MM.1S (cell line): Measurements from ENCODE around the gene PEX13.

Source experiments
- DNase-seq: peaks from one replicate; pipeline ENCODE4 v3.0.0-alpha.2; 2015
- H2AFZ ChIP-seq: fragments of 300-600 bp; sonication (generic); 2 replicates; pipeline ENCODE4 v1.6.0; 2016; ENCODE audit warnings: antibody characterized with exemption, low read length
- H3F3A ChIP-seq: fragments of 300-600 bp; sonication (generic); 2 replicates; pipeline ENCODE4 v1.6.1; 2016; ENCODE audit warnings: mild to moderate bottlenecking, antibody characterized with exemption, low read length, moderate library complexity, mixed read lengths; ENCODE audit not compliant: insufficient read depth
- H3K27ac ChIP-seq: fragments of 300-600 bp; sonication (generic); 2 replicates; pipeline ENCODE4 v1.5.1; 2016; ENCODE audit warnings: mild to moderate bottlenecking, low read length
- H3K27me3 ChIP-seq: fragments of 300-600 bp; sonication (generic); replicated peaks from 2 replicates; pipeline ENCODE4 v1.6.0; 2016; ENCODE audit warnings: low read length; ENCODE audit not compliant: insufficient read depth
- H3K36me3 ChIP-seq: fragments of 300-600 bp; sonication (generic); replicated peaks from 2 replicates; pipeline ENCODE4 v1.6.1; 2016; ENCODE audit warnings: mild to moderate bottlenecking, low read length, mixed read lengths; ENCODE audit not compliant: insufficient read depth
- H3K4me1 ChIP-seq: fragments of 300-600 bp; sonication (generic); 2 replicates; pipeline ENCODE4 v1.6.1; 2016; ENCODE audit warnings: low read length, mixed read lengths
- H3K4me2 ChIP-seq: fragments of 300-600 bp; sonication (generic); 2 replicates; pipeline ENCODE4 v1.6.0; 2016; ENCODE audit warnings: low read depth, low read length
- H3K4me3 ChIP-seq: fragments of 300-600 bp; sonication (generic); 2 replicates; pipeline ENCODE4 v1.5.1; 2016; ENCODE audit warnings: low read length, mixed read lengths
- H3K79me2 ChIP-seq: fragments of 300-600 bp; sonication (generic); 2 replicates; pipeline ENCODE4 v1.6.1; 2016; ENCODE audit warnings: mixed run types, low read length, mixed read lengths
- H3K9ac ChIP-seq: fragments of 300-600 bp; sonication (generic); 2 replicates; pipeline ENCODE4 v1.6.1; 2016; ENCODE audit warnings: low read length, mixed read lengths
- H3K9me2 ChIP-seq: fragments of 300-600 bp; sonication (generic); replicated peaks from 2 replicates; pipeline ENCODE4 v1.6.1; 2016; ENCODE audit warnings: mild to moderate bottlenecking, low read length, mixed read lengths; ENCODE audit not compliant: insufficient read depth
- H3K9me3 ChIP-seq: fragments of 300-600 bp; sonication (generic); replicated peaks from 2 replicates; pipeline ENCODE4 v1.6.1; 2016; ENCODE audit warnings: mild to moderate bottlenecking, low read length, mixed read lengths; ENCODE audit not compliant: insufficient read depth
- H4K20me1 ChIP-seq: fragments of 300-600 bp; sonication (generic); 2 replicates; pipeline ENCODE4 v1.6.1; 2016; ENCODE audit warnings: mild to moderate bottlenecking, low read length, moderate library complexity, mixed read lengths; ENCODE audit not compliant: insufficient read depth
- EZH2 ChIP-seq: fragments of 300-600 bp; sonication (generic); optimal IDR thresholded peaks from 2 replicates; pipeline ENCODE3; 2017; ENCODE audit warnings: low read depth, mild to moderate bottlenecking, antibody characterized with exemption, low read length, mixed read lengths
- EZH2phosphoT487 ChIP-seq: fragments of 300-600 bp; sonication (generic); IDR thresholded peaks from 2 replicates; pipeline ENCODE4 v1.6.1; 2018; ENCODE audit warnings: antibody characterized with exemption, low read length
- TF ChIP-seq, protein P1 (sequence below): fragments of 300-600 bp; sonication (generic); IDR thresholded peaks from 2 replicates; pipeline ENCODE4 v1.5.1; 2016; ENCODE audit warnings: antibody characterized with exemption, low read length, mixed read lengths

The PEX13 gene

GRCh38 chr2:60974652-60975051 is 42.9 kb upstream of the PEX13 start:
- Histone ChIP-seq H4K20me1 (no peaks in the 10 kb centered on the region), H3K4me1 (no peaks in the 10 kb centered on the region), H3K9me3 (no peaks in the 10 kb centered on the region), H3K27me3 (no peaks in the 10 kb centered on the region), H3K4me2 (no peak overlapping the region), H3K9ac (no peak overlapping the region), H3F3A (0 out of 2 replicates have a peak, but pooled peaks cover 3% of the 10 kb centered on the region), H2AFZ (no peak overlapping the region), H3K36me3 (no peaks in the 10 kb centered on the region), H3K4me3 (no peak overlapping the region), H3K9me2 (no peaks in the 10 kb centered on the region), H3K79me2 (no peaks in the 10 kb centered on the region), H3K27ac (no peak overlapping the region)
- TF ChIP-seq EZH2phosphoT487 = no peak
- TF ChIP-seq, protein P1, sequence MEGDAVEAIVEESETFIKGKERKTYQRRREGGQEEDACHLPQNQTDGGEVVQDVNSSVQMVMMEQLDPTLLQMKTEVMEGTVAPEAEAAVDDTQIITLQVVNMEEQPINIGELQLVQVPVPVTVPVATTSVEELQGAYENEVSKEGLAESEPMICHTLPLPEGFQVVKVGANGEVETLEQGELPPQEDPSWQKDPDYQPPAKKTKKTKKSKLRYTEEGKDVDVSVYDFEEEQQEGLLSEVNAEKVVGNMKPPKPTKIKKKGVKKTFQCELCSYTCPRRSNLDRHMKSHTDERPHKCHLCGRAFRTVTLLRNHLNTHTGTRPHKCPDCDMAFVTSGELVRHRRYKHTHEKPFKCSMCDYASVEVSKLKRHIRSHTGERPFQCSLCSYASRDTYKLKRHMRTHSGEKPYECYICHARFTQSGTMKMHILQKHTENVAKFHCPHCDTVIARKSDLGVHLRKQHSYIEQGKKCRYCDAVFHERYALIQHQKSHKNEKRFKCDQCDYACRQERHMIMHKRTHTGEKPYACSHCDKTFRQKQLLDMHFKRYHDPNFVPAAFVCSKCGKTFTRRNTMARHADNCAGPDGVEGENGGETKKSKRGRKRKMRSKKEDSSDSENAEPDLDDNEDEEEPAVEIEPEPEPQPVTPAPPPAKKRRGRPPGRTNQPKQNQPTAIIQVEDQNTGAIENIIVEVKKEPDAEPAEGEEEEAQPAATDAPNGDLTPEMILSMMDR = no peak
- TF ChIP-seq EZH2 = no peak
- no peak for DNase-seq

DNA sequence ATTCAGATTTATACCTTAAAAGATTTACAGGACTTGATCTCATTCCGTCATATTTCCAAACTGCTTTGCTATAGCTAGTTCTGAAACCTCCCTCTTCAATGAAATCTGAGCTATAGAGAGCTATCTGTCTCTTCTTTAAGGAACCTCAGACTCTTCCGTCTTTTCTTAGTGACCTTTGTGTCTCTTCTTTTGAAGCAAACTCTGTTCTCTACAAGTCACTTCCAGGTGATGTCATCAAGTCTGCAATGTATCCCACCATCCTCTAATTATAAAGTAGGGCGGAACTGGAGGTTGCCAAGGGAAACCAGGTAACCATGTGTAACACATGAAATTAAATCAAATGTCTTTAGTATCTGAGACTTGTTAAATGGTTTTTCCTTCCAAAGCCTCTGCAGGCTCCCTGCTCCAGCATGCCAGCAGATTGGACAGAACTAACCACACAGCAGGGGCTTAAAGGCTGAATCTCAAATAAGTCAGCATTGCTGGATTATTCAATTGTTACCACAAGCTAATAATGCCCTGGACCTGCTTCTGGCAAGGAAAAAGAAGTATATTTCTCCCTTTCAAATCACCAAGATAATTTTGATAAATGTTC is 41.2 kb upstream of the PEX13 start:
- H3K4me1 ChIP-seq = no peaks in the 10 kb centered on the region
- no peaks in the 10 kb centered on the region for H3K27me3 ChIP-seq
- no peak overlapping the region for H3K4me2 ChIP-seq
- no peaks in the 10 kb centered on the region for H3K9me2 ChIP-seq
- no peak overlapping the region for H3K9ac ChIP-seq
- TF ChIP-seq EZH2 (no peak), EZH2phosphoT487 (no peak)
- TF ChIP-seq, protein P1 = no peak
- no peaks in the 10 kb centered on the region for H3K36me3 ChIP-seq
- no peaks in the 10 kb centered on the region for H3K79me2 ChIP-seq
- no peak overlapping the region for H3K4me3 ChIP-seq
- H3K27ac ChIP-seq = no peak overlapping the region
- no peaks in the 10 kb centered on the region for H4K20me1 ChIP-seq
- 0 out of 2 replicates have a peak, but pooled peaks cover 1% of the 10 kb centered on the region for H3F3A ChIP-seq
- H3K9me3 ChIP-seq = no peaks in the 10 kb centered on the region
- DNase-seq = no peak
- H2AFZ ChIP-seq = no peak overlapping the region

DNA sequence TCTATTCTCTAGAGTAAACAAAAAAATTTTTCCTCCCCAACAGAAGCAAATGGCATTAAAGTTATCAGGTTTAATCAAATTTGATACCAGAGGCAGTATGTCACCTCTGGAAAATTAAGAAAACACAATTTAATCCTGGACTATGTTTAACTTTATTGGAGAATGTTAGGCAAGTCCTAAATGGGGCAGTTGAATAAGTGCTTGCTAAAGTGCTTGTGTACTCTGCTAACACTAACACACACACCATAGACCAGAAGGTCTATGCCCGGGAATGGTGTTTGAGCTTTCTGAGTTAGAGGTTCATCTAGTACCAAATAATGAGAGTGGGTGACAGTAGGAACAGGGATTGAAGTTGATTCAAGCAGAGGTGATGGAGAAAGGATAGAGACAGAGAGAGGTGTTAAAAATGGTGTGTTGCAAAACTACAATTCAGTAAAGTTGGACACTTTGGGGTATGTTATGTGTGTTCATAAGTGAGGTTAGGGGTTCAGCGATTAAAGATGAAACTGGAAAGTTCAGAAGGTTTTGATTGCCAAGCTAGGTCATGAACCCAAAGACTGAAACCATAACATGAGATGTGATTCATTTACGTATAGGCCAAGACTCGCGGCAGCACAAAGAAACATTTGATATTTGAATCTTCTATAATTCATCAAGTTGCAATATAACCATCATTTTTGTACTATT is 40.5 kb upstream of the PEX13 start:
- no peak for DNase-seq
- no peaks in the 10 kb centered on the region for H3K4me1 ChIP-seq
- no peak for TF ChIP-seq EZH2phosphoT487
- TF ChIP-seq, protein P1 = no peak
- no peak for TF ChIP-seq EZH2
- no peaks in the 10 kb centered on the region for H3K27me3 ChIP-seq
- H3K79me2 ChIP-seq = no peaks in the 10 kb centered on the region
- no peak overlapping the region for H2AFZ ChIP-seq
- H4K20me1 ChIP-seq = no peaks in the 10 kb centered on the region
- no peak overlapping the region for H3K27ac ChIP-seq
- no peaks in the 10 kb centered on the region for H3K9me3 ChIP-seq
- no peak overlapping the region for H3K4me3 ChIP-seq
- no peak overlapping the region for H3K4me2 ChIP-seq
- H3K9ac ChIP-seq = no peak overlapping the region
- no peaks in the 10 kb centered on the region for H3K36me3 ChIP-seq
- H3F3A ChIP-seq = no peaks in the 10 kb centered on the region
- H3K9me2 ChIP-seq = no peaks in the 10 kb centered on the region
